ENCODE data around the gene HECTD1.

GRCh38 chr14:31125231-31125630, 82.4 kb downstream of the HECTD1 start:
- TF ChIP-seq REST (IDR thresholded peaks at IDR 0.05; ENCODE audit: low read depth) (no peak), CTCF (IDR thresholded peaks at IDR 0.05 in 2 of 3, conservative IDR thresholded peaks at IDR 0.05 in 1 of 3; ENCODE audit: borderline replicate concordance in 1 of 3, insufficient read depth in 1 of 3, low read depth in 2 of 3, low read length in 2 of 3) (no peak), POLR2A (IDR thresholded peaks at IDR 0.05; ENCODE audit: borderline replicate concordance, extremely low read depth, insufficient read depth, insufficient read length) (no peak), EZH2 (IDR thresholded peaks at IDR 0.05) (no peak), POLR2AphosphoS5 (IDR thresholded peaks at IDR 0.05; ENCODE audit: low read depth, low read length) (no peak)

Measured in HCT116 (cell line).